Kidney (tissue), 14 donors: ENCODE measurements around the gene AGRN. TPM values are rescaled to one million over a fixed set of nuclear protein-coding genes. Genes with fewer than 3 reads are reported as not detected.
A peak's percentile ranks its signal among the peaks of the same experiment; 100 is the strongest.
"Not testable (repeated sequence)": the region's sequence is repeated elsewhere in the genome, so short reads cannot be mapped to it uniquely, and the experiment has no call there.

ENCODE experiments used
- DNase-seq, 5 donors: peaks; one replicate each; pipeline ENCODE4 v3.0.0-alpha.2; 2013 to 2020
- FAIRE-seq: peaks from 2 replicates; lab custom pipeline; 2012; peaks lifted over from hg19 to GRCh38; lab: Jason Lieb, UNC
- H3K27ac ChIP-seq, 2 donors: one replicate each; pipeline ENCODE4 v1.7.0; 2013; ENCODE audit warnings: low read depth in 2 of 2, low read length in 2 of 2, inconsistent platforms in 1 of 2
- H3K27me3 ChIP-seq: one replicate; pipeline ENCODE4 v1.7.1; 2013; ENCODE audit warnings: low read length, inconsistent platforms; ENCODE audit not compliant: control insufficient read depth, insufficient read depth
- H3K36me3 ChIP-seq, 3 donors: one replicate each; pipeline versions ENCODE4 v1.7.0 to v1.7.1; 2013; ENCODE audit warnings: low read length in 3 of 3, control low read depth in 1 of 3, inconsistent platforms in 1 of 3; ENCODE audit not compliant: insufficient read depth in 3 of 3, control insufficient read depth in 2 of 3
- H3K4me1 ChIP-seq, 3 donors: one replicate each; pipeline versions ENCODE4 v1.7.0 to v1.7.1; 2013; ENCODE audit warnings: low read length in 3 of 3, inconsistent platforms in 1 of 3, low read depth in 1 of 3; ENCODE audit not compliant: control insufficient read depth in 2 of 3, insufficient read depth in 2 of 3
- H3K4me3 ChIP-seq, 3 donors: one replicate each; pipeline versions ENCODE4 v1.7.0 to v1.8.1; 2013; ENCODE audit warnings: low read length in 3 of 3, control low read depth in 1 of 3, inconsistent platforms in 1 of 3
- H3K9ac ChIP-seq, 3 donors: one replicate each; pipeline versions ENCODE4 v1.7.0 to v1.7.1; 2013; ENCODE audit warnings: low read length in 3 of 3, control low read depth in 1 of 3, inconsistent platforms in 1 of 3
- H3K9me3 ChIP-seq, 3 donors: one replicate each; pipeline versions ENCODE4 v1.7.0 to v1.7.1; 2013; ENCODE audit warnings: low read length in 3 of 3, control low read depth in 1 of 3, inconsistent platforms in 1 of 3; ENCODE audit not compliant: control insufficient read depth in 2 of 3, insufficient read depth in 1 of 3
- intact Hi-C: fragments of 100-400 bp; cut with DNase I; formaldehyde crosslinking; loops from one replicate; pipeline ENCODE4 v1.11.1; 2022
- polyA plus RNA-seq: library from polyadenylated mRNA; stranded (reverse); fragments of 350-450 nt; fragmentation: Illumina TruSeq; extraction: RNeasy Lipid Tissue Mini Kit (QIAGEN cat#74804); gene quantifications from one replicate; pipeline ENCODE4 v1.2.3, GENCODE V29; 2014; ENCODE audit warnings: low read depth, low replicate concordance; ENCODE audit not compliant: insufficient read depth
- total RNA-seq: library from RNA; stranded (reverse); fragmentation: NEBNext Ultra II Directional; extraction: Animal tissue kit (Norgen Biotek cat#: 25700); gene quantifications from one replicate; pipeline ENCODE4 v1.2.1, GENCODE V29; 2021
- TF ChIP-seq, protein P1 (sequence below): IDR thresholded peaks from 3 replicates; pipeline ENCODE4 v1.5.1; 2012; ENCODE audit warnings: mild to moderate bottlenecking, moderate library complexity, borderline replicate concordance; ENCODE audit not compliant: insufficient read depth; ENCODE audit errors: extremely low read depth
- donor health status: control.
- donor health status: control.
- donor health status: control.
- donor health status: control.
- donor health status: control.
- donor health status: DM: yes; HTN: yes; CAD: no.
- donor health status: Normal renal cell carcinoma (clear cell type).

AGRN gene
- total and polyA plus RNA-seq, 2 donors from 2014 or later = 78.5 to 261 TPM

DNA sequence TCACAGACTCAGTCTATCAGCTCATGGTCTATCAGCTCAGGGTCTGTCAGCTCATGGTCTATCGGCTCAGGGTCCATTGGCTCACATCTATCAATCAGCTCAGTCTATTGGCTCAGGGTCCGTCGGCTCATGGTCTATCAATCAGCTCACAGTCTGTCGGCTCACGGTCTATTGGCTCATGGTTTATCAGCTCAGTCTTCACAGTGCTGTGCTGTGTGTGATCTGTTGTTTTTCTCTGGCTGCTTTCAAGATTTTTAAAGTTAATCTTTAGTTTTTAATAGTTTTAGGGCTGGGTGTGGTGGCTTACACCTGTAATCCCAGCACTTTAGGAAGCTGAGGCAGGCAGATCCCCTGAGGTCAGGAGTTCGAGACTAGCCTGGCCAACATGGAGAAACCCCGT lies 81.6 kb downstream of the AGRN start:
- no peak overlapping the region for H3K4me3 ChIP-seq
- no peak overlapping the region for H3K27ac ChIP-seq
- no peak for FAIRE-seq
- intact Hi-C loops = no loop called here
- no peaks in the 10 kb centered on the region for H3K27me3 ChIP-seq
- peaks cover 0 to 3% (median 0%) of the 10 kb centered on the region in 3 donors for H3K9me3 ChIP-seq
- no peaks in the 10 kb centered on the region for H3K4me1 ChIP-seq
- no peak overlapping the region for H3K9ac ChIP-seq
- H3K36me3 ChIP-seq = no peaks in the 10 kb centered on the region
- peak in 1 of 5 donors; percentile 19 for DNase-seq
- TF ChIP-seq, protein P1, sequence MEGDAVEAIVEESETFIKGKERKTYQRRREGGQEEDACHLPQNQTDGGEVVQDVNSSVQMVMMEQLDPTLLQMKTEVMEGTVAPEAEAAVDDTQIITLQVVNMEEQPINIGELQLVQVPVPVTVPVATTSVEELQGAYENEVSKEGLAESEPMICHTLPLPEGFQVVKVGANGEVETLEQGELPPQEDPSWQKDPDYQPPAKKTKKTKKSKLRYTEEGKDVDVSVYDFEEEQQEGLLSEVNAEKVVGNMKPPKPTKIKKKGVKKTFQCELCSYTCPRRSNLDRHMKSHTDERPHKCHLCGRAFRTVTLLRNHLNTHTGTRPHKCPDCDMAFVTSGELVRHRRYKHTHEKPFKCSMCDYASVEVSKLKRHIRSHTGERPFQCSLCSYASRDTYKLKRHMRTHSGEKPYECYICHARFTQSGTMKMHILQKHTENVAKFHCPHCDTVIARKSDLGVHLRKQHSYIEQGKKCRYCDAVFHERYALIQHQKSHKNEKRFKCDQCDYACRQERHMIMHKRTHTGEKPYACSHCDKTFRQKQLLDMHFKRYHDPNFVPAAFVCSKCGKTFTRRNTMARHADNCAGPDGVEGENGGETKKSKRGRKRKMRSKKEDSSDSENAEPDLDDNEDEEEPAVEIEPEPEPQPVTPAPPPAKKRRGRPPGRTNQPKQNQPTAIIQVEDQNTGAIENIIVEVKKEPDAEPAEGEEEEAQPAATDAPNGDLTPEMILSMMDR = no peak

- H3K27me3 ChIP-seq, H3K4me3 ChIP-seq, FAIRE-seq, H3K9me3 ChIP-seq, H3K36me3 ChIP-seq, H3K9ac ChIP-seq, H3K4me1 ChIP-seq, intact Hi-C loops, H3K27ac ChIP-seq: not testable (repeated sequence)
- peak in 1 of 5 donors; percentile 36 for DNase-seq
Measured at GRCh38 chr1:1104152-1104551, 84.2 kb downstream of the AGRN start.

Other genes with a start within 250 kb of the AGRN start
- gene SAMD11, start 96.2 kb upstream of the AGRN start, total RNA-seq = 21.4 TPM
- 13.3 TPM for gene SAMD11, start 96.2 kb upstream of the AGRN start, polyA plus RNA-seq
- 65.5 TPM for gene NOC2L, start 60.9 kb upstream of the AGRN start, total RNA-seq
- 42.4 TPM for gene NOC2L, start 60.9 kb upstream of the AGRN start, polyA plus RNA-seq
- gene KLHL17, start 59.5 kb upstream of the AGRN start, total RNA-seq = 11.5 TPM
- gene KLHL17, start 59.5 kb upstream of the AGRN start, polyA plus RNA-seq = 6.9 TPM
- 14.3 TPM for gene PLEKHN1, start 53.6 kb upstream of the AGRN start, total RNA-seq
- not detected for gene PLEKHN1, start 53.6 kb upstream of the AGRN start, polyA plus RNA-seq
- gene PERM1, start 38.0 kb upstream of the AGRN start, total RNA-seq = 0.25 TPM
- gene PERM1, start 38.0 kb upstream of the AGRN start, polyA plus RNA-seq = 0.86 TPM
- gene HES4, start 20.0 kb upstream of the AGRN start, total RNA-seq = 32.0 TPM
- gene HES4, start 20.0 kb upstream of the AGRN start, polyA plus RNA-seq = 15.8 TPM
- gene ISG15, start 6.6 kb upstream of the AGRN start, total RNA-seq = 23.9 TPM
- gene ISG15, start 6.6 kb upstream of the AGRN start, polyA plus RNA-seq = 65.9 TPM
- 2.3 TPM for gene RNF223, start 54.2 kb downstream of the AGRN start, total RNA-seq
- 0.28 TPM for gene RNF223, start 54.2 kb downstream of the AGRN start, polyA plus RNA-seq
- 14.8 TPM for gene C1orf159, start 96.0 kb downstream of the AGRN start, total RNA-seq
- 8.6 TPM for gene C1orf159, start 96.0 kb downstream of the AGRN start, polyA plus RNA-seq
- 1.5 TPM for gene TTLL10, start 153.8 kb downstream of the AGRN start, total RNA-seq
- not detected for gene TTLL10, start 153.8 kb downstream of the AGRN start, polyA plus RNA-seq
- 8.1 TPM for gene TNFRSF18, start 186.5 kb downstream of the AGRN start, total RNA-seq
- gene TNFRSF18, start 186.5 kb downstream of the AGRN start, polyA plus RNA-seq = not detected
- 5.1 TPM for gene TNFRSF4, start 194.0 kb downstream of the AGRN start, total RNA-seq
- 3.3 TPM for gene TNFRSF4, start 194.0 kb downstream of the AGRN start, polyA plus RNA-seq
- 160 TPM for gene SDF4, start 211.9 kb downstream of the AGRN start, total RNA-seq
- 143 TPM for gene SDF4, start 211.9 kb downstream of the AGRN start, polyA plus RNA-seq
- gene B3GALT6, start 212.1 kb downstream of the AGRN start, total RNA-seq = 20.3 TPM
- 13.7 TPM for gene B3GALT6, start 212.1 kb downstream of the AGRN start, polyA plus RNA-seq
- gene C1QTNF12, start 226.6 kb downstream of the AGRN start, total RNA-seq = 3.1 TPM
- gene C1QTNF12, start 226.6 kb downstream of the AGRN start, polyA plus RNA-seq = 9.9 TPM